ENCODE data around the gene FLT4. TPM values are rescaled to one million over a fixed set of nuclear protein-coding genes. Genes with fewer than 3 reads are reported as not detected.
"Not testable (repeated sequence)": the region's sequence is repeated elsewhere in the genome, so short reads cannot be mapped to it uniquely, and the experiment has no call there.

Gene FLT4
- total RNA-seq, 1 donor from 2014 or later: under 0.01 TPM

DNA sequence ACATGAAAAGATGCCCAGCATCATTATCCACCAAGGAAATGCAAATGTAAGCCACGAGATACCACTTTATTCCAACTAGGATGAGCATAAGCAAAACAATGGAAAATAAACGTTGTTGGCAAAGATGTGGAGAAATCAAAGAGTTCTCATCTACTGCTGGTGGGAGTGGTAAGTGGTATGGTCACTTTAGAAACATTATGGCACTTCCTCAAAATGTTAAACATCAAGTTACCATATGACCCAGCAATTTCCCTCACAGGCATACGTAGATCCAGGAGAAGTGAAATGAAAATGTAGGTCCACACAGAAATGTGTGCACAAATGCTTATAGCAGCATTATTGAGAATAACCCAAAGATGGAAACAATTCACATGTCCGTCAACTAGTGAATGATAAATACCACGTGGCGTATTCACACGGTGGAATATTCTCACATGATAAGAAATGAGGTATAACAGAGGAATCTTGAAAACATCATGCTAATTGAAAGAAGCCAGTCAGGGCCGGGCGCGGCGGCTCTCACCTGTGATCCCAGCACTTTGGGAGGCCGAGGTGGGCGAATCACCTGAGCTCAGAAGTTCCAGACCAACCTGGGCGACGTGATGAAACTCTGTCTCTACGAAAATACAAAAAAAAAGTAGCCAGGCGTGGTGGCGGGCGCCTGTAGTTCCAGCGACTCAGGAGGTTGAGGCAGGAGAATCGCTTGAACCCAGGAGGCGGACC lies 16.4 kb upstream of the FLT4 start:
- Histone ChIP-seq H3K27me3 (ENCODE audit: control insufficient read depth, insufficient read depth, low read length) (no peaks in the 10 kb centered on the region), H3K36me3 (ENCODE audit: control insufficient read depth, insufficient read depth, low read length) (no peaks in the 10 kb centered on the region), H3K4me3 (ENCODE audit: low read depth, low read length) (no peak overlapping the region)
- no peak for FAIRE-seq
- TF ChIP-seq, protein P1, sequence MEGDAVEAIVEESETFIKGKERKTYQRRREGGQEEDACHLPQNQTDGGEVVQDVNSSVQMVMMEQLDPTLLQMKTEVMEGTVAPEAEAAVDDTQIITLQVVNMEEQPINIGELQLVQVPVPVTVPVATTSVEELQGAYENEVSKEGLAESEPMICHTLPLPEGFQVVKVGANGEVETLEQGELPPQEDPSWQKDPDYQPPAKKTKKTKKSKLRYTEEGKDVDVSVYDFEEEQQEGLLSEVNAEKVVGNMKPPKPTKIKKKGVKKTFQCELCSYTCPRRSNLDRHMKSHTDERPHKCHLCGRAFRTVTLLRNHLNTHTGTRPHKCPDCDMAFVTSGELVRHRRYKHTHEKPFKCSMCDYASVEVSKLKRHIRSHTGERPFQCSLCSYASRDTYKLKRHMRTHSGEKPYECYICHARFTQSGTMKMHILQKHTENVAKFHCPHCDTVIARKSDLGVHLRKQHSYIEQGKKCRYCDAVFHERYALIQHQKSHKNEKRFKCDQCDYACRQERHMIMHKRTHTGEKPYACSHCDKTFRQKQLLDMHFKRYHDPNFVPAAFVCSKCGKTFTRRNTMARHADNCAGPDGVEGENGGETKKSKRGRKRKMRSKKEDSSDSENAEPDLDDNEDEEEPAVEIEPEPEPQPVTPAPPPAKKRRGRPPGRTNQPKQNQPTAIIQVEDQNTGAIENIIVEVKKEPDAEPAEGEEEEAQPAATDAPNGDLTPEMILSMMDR (IDR thresholded peaks at IDR 0.05; ENCODE audit: insufficient read depth, low read length, severe bottlenecking): no peak
- no peak for DNase-seq (ENCODE audit: low read depth)

DNA sequence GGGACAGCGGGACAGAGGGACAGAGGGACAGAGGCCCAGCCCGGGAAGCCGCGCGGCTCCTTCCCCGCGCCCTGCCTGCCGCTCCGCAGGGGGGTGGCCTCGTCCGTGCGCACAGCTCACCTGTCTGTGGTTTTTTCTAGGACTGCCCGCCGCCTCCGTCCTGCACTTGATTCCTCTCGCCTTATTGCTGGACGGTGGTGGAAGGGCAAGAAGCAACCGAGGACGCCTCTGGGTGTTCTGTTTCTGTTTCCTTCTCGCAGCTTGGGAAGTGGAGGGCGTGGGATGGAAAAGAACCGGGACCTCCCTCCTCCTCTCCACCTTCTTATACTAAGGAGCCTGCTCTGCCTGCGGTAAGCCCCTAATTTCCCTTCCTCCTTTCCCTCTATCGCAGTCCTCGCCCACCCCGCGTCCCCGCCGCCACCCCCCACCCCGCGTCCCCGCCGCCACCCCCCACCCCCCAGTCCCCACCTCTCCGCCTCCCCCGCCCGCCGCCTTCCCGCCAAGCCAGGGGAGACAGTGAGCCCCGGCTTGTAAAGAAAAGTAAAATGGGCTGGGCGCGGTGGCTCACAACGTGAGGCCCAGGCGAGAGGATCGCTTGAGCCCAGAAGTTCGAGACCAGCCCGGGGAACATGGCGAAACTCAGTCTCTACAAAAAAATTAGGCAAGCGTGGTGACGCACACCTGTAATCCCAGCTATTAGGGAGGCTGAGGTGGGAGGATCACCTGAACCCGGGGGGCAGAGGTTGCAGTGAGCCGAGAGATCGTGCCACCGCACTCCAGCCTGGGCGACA lies 9.6 kb upstream of the FLT4 start:
- FAIRE-seq (no peak), DNase-seq (ENCODE audit: low read depth) (no peak)
- H3K4me3 ChIP-seq (ENCODE audit: low read depth, low read length): no peak overlapping the region
- TF ChIP-seq, protein P1 (IDR thresholded peaks at IDR 0.05; ENCODE audit: insufficient read depth, low read length, severe bottlenecking): no peak
- H3K36me3 ChIP-seq (ENCODE audit: control insufficient read depth, insufficient read depth, low read length): no peaks in the 10 kb centered on the region
- no peaks in the 10 kb centered on the region for H3K27me3 ChIP-seq (ENCODE audit: control insufficient read depth, insufficient read depth, low read length)

DNA sequence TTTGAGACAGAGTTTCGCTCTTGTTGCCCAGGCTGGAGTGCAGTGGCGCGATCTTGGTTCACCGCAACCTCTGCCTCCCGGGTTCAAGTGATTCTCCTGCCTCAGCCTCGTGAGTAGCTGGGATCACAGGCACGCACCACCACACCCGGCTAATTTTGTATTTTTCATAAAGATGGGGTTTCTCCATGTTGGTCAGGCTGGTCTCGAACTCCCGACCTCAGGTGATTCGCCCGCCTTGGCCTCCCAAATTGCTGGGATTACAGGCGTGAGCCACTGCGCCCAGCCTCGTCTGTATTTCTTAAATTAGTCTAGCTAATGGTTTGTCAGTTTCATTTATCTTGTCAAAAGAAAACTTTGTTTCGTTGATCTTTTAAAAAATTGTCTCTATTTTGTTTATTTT lies 5.8 kb upstream of the FLT4 start:
- FAIRE-seq; DNase-seq (ENCODE audit: low read depth): not testable (repeated sequence)

DNA sequence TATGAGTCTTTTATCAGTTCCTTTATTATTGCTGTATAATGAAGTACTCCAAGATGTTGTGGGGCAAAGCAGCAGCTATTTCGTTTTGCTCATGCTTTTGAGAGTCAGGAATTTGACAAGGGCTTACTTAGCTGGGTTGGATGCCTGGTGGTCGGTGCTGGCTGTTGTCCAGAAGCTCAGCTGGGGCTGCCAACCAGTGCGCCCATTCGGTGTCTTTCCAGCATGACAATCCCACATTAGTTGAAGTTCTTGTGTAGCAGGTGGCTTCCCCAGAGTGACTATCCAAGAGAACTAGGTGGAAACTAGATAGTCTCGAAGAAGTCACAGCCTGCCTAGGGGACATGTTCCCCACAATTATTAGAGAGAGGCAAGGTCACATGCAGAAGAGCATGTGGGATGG lies 3.4 kb upstream of the FLT4 start:
- no peak for DNase-seq (ENCODE audit: low read depth)
- Histone ChIP-seq H3K4me3 (ENCODE audit: low read depth, low read length) (no peak overlapping the region), H3K36me3 (ENCODE audit: control insufficient read depth, insufficient read depth, low read length) (no peaks in the 10 kb centered on the region), H3K27me3 (ENCODE audit: control insufficient read depth, insufficient read depth, low read length) (peaks cover 7% of the 10 kb centered on the region)
- TF ChIP-seq, protein P1 (IDR thresholded peaks at IDR 0.05; ENCODE audit: insufficient read depth, low read length, severe bottlenecking): no peak
- FAIRE-seq: no peak

More for the DNA sequence above, 5.8 kb upstream of the FLT4 start:
- H3K4me3 ChIP-seq (ENCODE audit: low read depth, low read length); H3K36me3 ChIP-seq (ENCODE audit: control insufficient read depth, insufficient read depth, low read length); H3K27me3 ChIP-seq (ENCODE audit: control insufficient read depth, insufficient read depth, low read length): not testable (repeated sequence)

DNA sequence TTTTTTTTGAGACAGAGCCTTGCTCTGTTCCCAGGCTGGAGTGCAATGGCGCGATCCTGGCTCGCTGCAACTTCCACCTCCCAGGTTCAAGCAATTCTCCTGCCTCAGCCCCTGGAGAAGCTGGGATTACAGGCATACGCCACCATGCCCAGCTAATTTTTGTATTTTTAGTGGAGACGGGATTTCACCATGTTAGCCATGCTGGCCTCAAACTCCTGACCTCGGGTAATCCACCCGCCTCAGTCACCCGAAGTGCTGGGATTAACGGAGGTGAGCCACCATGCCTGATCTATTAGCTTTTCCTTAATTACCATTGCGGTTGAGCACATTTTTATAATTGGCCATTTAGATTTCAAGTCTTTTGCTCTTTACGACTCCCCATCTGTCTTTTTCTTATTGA lies 2.9 kb upstream of the FLT4 start:
- DNase-seq (ENCODE audit: low read depth): no peak
- no peak overlapping the region for H3K4me3 ChIP-seq (ENCODE audit: low read depth, low read length)
- no peaks in the 10 kb centered on the region for H3K36me3 ChIP-seq (ENCODE audit: control insufficient read depth, insufficient read depth, low read length)
- H3K27me3 ChIP-seq (ENCODE audit: control insufficient read depth, insufficient read depth, low read length): peaks cover 7% of the 10 kb centered on the region
- no peak for FAIRE-seq
- TF ChIP-seq, protein P1 (IDR thresholded peaks at IDR 0.05; ENCODE audit: insufficient read depth, low read length, severe bottlenecking): no peak

DNA sequence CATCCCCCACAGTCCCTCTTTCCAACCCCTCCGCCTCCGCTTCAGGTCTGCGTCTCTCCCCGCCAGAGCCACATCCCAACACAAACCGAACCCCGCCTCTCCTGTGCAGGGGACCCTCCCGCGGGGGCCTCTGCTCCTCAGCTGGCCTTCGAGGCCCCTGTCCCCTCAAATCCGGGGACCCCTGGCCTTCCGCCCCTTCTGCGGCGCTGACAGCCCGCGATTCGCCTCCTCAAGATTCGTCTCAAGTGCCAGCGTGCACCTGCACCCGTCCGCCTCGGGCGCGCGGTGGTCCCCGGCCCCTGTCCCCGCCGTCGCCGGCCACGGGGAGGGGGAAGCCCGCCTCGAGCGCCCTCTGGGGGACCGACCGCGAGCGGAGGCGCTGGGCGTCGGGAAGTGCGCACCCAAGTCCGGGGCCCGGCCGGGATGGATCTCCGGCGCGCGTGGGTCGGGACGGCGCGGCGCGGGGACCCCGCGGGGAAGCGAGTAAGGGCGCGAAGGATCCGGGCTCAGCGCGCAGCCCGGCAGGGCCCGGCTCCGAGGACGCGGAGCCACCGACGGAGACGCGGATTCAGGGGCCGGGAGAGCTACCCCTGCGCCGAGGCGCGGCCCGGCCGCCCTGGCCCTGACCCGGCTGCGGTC lies 623 bp downstream of the FLT4 start:
- FAIRE-seq (no peak), DNase-seq (ENCODE audit: low read depth) (no peak)
- Histone ChIP-seq H3K4me3 (ENCODE audit: low read depth, low read length) (no peak overlapping the region), H3K27me3 (ENCODE audit: control insufficient read depth, insufficient read depth, low read length) (peaks cover 7% of the 10 kb centered on the region), H3K36me3 (ENCODE audit: control insufficient read depth, insufficient read depth, low read length) (no peaks in the 10 kb centered on the region)
- TF ChIP-seq, protein P1 (IDR thresholded peaks at IDR 0.05; ENCODE audit: insufficient read depth, low read length, severe bottlenecking): peak; percentile 6

Data from bronchial epithelial cell (primary cell).